K562 (cell line): ENCODE data around the gene CNIH3. TPM values are rescaled to one million over a fixed set of nuclear protein-coding genes. Genes with fewer than 3 reads are reported as not detected.

Experiments
- ATAC-seq: fragments of 200-7000 bp; cut with Tn5 transposase; 3 replicates; pipeline ENCODE4 v1.9.1; 2020; ENCODE audit warnings: moderate library complexity
- BruUV-seq: library from RNA; stranded (reverse); fragments of 400-500 nt; replicated peaks from 2 replicates; lab custom pipeline; 2021; lab: Mats Ljungman, UMichigan
- CTCF ChIA-PET: fragments of 300-600 bp; formaldehyde crosslinking; extraction: SDS; loops from one replicate; lab custom pipeline; 2021; ENCODE audit warnings: low intra/inter-chr PET ratio; lab: Yijun Ruan, JAX
- POLR2A ChIA-PET: fragments of 300-600, 350-650 bp; sonication (Branson Sonifier 250); formaldehyde crosslinking; extraction: SDS; loops from one replicate; lab custom pipeline; 2021; ENCODE audit warnings: antibody characterized with exemption, inconsistent platforms; lab: Yijun Ruan, JAX
- DNase-seq, 4 experiments: peaks; one replicate each; pipeline versions ENCODE4 v3.0.0 to v3.0.0-alpha.2; 2011 to 2018; ENCODE audit warnings: low spot score in 3 of 4, mixed read lengths in 3 of 4; ENCODE audit errors: extremely low read depth in 1 of 4
- FAIRE-seq: peaks from 2 replicates; lab custom pipeline; 2011; peaks lifted over from hg19 to GRCh38; lab: Jason Lieb, UNC
- H2AFZ ChIP-seq: 2 replicates; pipeline ENCODE4 v1.6.0; 2011; ENCODE audit warnings: low read depth, low read length, control low read depth, inconsistent platforms
- H3K27ac ChIP-seq: fragments of 200-600 bp; 3 replicates; pipeline ENCODE4 v1.8.0; 2011; ENCODE audit warnings: low read depth, mild to moderate bottlenecking, control low read depth, inconsistent platforms, low read length, moderate library complexity, mixed read lengths; ENCODE audit errors: extremely low read depth
- H3K27me3 ChIP-seq, 2 experiments: fragments of 300-600 bp in 1 of 2; 2 replicates in 1 of 2; 3 replicates in 1 of 2; pipeline versions ENCODE4 v1.6.0 to v1.8.0; 2011; ENCODE audit warnings: inconsistent platforms in 2 of 2, low read length in 2 of 2, mild to moderate bottlenecking in 1 of 2, mixed read lengths in 1 of 2, moderate library complexity in 1 of 2; ENCODE audit not compliant: control insufficient read depth in 2 of 2, insufficient read depth in 2 of 2
- H3K36me3 ChIP-seq: fragments of 300-600 bp; 3 replicates; pipeline ENCODE4 v1.8.0; 2011; ENCODE audit warnings: mild to moderate bottlenecking, low read length, inconsistent platforms; ENCODE audit not compliant: control insufficient read depth, insufficient read depth
- H3K4me1 ChIP-seq, 2 experiments: fragments of 200-600 bp in 1 of 2; replicated peaks in 1 of 2; 2 replicates in 1 of 2; 3 replicates in 1 of 2; pipeline versions ENCODE4 v1.5.1 to v1.8.0; 2011; ENCODE audit warnings: inconsistent platforms in 2 of 2, low read length in 2 of 2, mild to moderate bottlenecking in 1 of 2, mixed read lengths in 1 of 2, moderate library complexity in 1 of 2; ENCODE audit not compliant: control insufficient read depth in 2 of 2, insufficient read depth in 2 of 2
- H3K4me2 ChIP-seq: 2 replicates; pipeline ENCODE4 v1.6.1; 2011; ENCODE audit warnings: low read length, control low read depth, inconsistent platforms, mixed read lengths; ENCODE audit not compliant: insufficient read depth
- H3K4me3 ChIP-seq: fragments of 200-600 bp; sonication (generic), shearing (Covaris generic); 2 replicates; pipeline ENCODE4 v1.5.1; 2016; ENCODE audit warnings: control low read depth, inconsistent platforms
- H3K79me2 ChIP-seq: fragments of 200-600 bp; 3 replicates; pipeline ENCODE4 v1.8.0; 2011; ENCODE audit warnings: low read length, inconsistent platforms; ENCODE audit not compliant: control insufficient read depth, insufficient read depth
- H3K9ac ChIP-seq, 2 experiments: 2 replicates each; pipeline versions ENCODE4 v1.6.0 to v1.6.1; 2011; ENCODE audit warnings: low read depth in 2 of 2, low read length in 2 of 2, control low read depth in 1 of 2, inconsistent platforms in 1 of 2, mild to moderate bottlenecking in 1 of 2, mixed read lengths in 1 of 2; ENCODE audit not compliant: insufficient read depth in 1 of 2
- H3K9me1 ChIP-seq: one replicate; pipeline ENCODE4 v1.6.0; 2011; ENCODE audit warnings: inconsistent platforms, mild to moderate bottlenecking, low read length, moderate library complexity; ENCODE audit not compliant: control insufficient read depth, insufficient read depth
- H3K9me3 ChIP-seq: replicated peaks from 2 replicates; pipeline ENCODE4 v1.5.1; 2011; ENCODE audit warnings: low read depth, low read length, inconsistent platforms; ENCODE audit not compliant: control insufficient read depth, insufficient read depth
- H4K20me1 ChIP-seq: replicated peaks from 2 replicates; pipeline ENCODE4 v1.6.1; 2011; ENCODE audit warnings: low read length, inconsistent platforms, mixed read lengths; ENCODE audit not compliant: control insufficient read depth, insufficient read depth
- BRF1 ChIP-seq: IDR thresholded peaks from 3 replicates; pipeline ENCODE4 v1.6.1; 2011; ENCODE audit warnings: borderline replicate concordance, mild to moderate bottlenecking; ENCODE audit not compliant: insufficient read length; ENCODE audit errors: extremely low read depth
- CREBBP ChIP-seq: IDR thresholded peaks from one replicate; pipeline ENCODE4 v1.6.1; 2012; ENCODE audit warnings: low read depth, mild to moderate bottlenecking, control low read depth, inconsistent platforms, low read length
- FOSL1 ChIP-seq: fragments of 200-800 bp; sonication (Bioruptor generic); conservative IDR thresholded peaks from 2 replicates; pipeline ENCODE4 v1.6.1; 2016; ENCODE audit warnings: missing genetic modification characterization, missing compliant biosample characterization
- KAT2B ChIP-seq: IDR thresholded peaks from one replicate; pipeline ENCODE4 v1.6.1; 2012; ENCODE audit warnings: low read depth, mild to moderate bottlenecking, control low read depth, inconsistent platforms, low read length, moderate library complexity
- NFE2 ChIP-seq: IDR thresholded peaks from 2 replicates; pipeline ENCODE4 v1.6.1; 2014; ENCODE audit warnings: antibody characterized with exemption, low read depth
- NFIX ChIP-seq: fragments of 250-450 bp; sonication (Bioruptor Pico); IDR thresholded peaks from 2 replicates; pipeline ENCODE4 v1.4.0; 2020; ENCODE audit warnings: low read depth, mild to moderate bottlenecking, moderate library complexity
- NR2C2 ChIP-seq, 2 experiments: fragments of 200-800 bp in 1 of 2; sonication (Bioruptor generic) in 1 of 2; sonication (generic) in 1 of 2; formaldehyde crosslinking in 1 of 2; IDR thresholded peaks; 2 replicates each; pipeline versions ENCODE4 v1.6.1 to v1.8.0; 2016 to 2022; ENCODE audit warnings: mild to moderate bottlenecking in 1 of 2, missing compliant biosample characterization in 1 of 2, missing genetic modification characterization in 1 of 2, missing genetic modification reagents in 1 of 2
- RBM39 ChIP-seq: fragments of 200-400 bp; formaldehyde crosslinking; optimal IDR thresholded peaks from 2 replicates; pipeline ENCODE3; 2018; ENCODE audit warnings: low read depth, low read length
- ZKSCAN3 ChIP-seq: fragments of 250-450 bp; sonication (Bioruptor Pico); IDR thresholded peaks from 2 replicates; pipeline ENCODE4 v1.4.0; 2020
- ZNF217 ChIP-seq: sonication (generic); formaldehyde crosslinking; IDR thresholded peaks from 2 replicates; pipeline ENCODE4 v1.8.0; 2022; ENCODE audit warnings: mild to moderate bottlenecking, missing genetic modification reagents
- WGBS: fragments of 100-300 bp; shearing (Covaris generic); methylation state at CpG from one replicate; pipeline ENCODE4 v1.1.6; 2016; ENCODE audit warnings: low coverage, mixed read lengths; ENCODE audit not compliant: insufficient coverage; ENCODE audit errors: missing lambda C conversion rate; 5-methylcytosine and 5-hydroxymethylcytosine counted together
- in situ Hi-C: fragments of 300-500 bp; cut with MboI; formaldehyde crosslinking; loops from 4 replicates; pipeline ENCODE4 v1.15.0; 2018; ENCODE audit warnings: inconsistent platforms, mixed read lengths
- intact Hi-C: fragments of 100-400 bp; cut with micrococcal nuclease; formaldehyde crosslinking; loops from 2 replicates; pipeline ENCODE4 v1.14.2; 2022
- polyA plus RNA-seq, 8 experiments: library from polyadenylated mRNA; depleted of rRNA in 4 of 8; stranded (reverse) in 5 of 8; unstranded in 3 of 8; fragments of >200 nt; fragmentation: Nextera tagmentation in 2 of 8; fragmentation: Illumina TruSeq in 1 of 8; extraction: Ambion mirVana in 2 of 8; extraction: Trizol in 1 of 8; gene quantifications; 2 replicates each; pipeline versions ENCODE4 v1.2.1 to v1.2.3, GENCODE V29; 2011 to 2014; ENCODE audit warnings: inconsistent platforms in 1 of 8, missing spikeins in 1 of 8
- total RNA-seq, 7 experiments: library from RNA; depleted of rRNA in 6 of 7; stranded (reverse); fragments of >200 nt in 6 of 7; fragmentation: Illumina TruSeq in 2 of 7; extraction: Trizol in 2 of 7; gene quantifications; 2 replicates each; pipeline versions ENCODE4 v1.2.1 to v1.2.3, GENCODE V29; 2011 to 2021; ENCODE audit warnings: low replicate concordance in 1 of 7
- TF ChIP-seq, protein P1 (sequence below): IDR thresholded peaks from 2 replicates; pipeline ENCODE4 v1.6.1; 2011; ENCODE audit not compliant: insufficient read length; ENCODE audit errors: extremely low read depth
- TF ChIP-seq, protein P2 (sequence below): fragments of 250-450 bp; sonication (Bioruptor Pico); IDR thresholded peaks from 2 replicates; pipeline ENCODE4 v1.8.0; 2021; ENCODE audit warnings: borderline replicate concordance, mild to moderate bottlenecking, moderate library complexity; ENCODE audit not compliant: poor library complexity, severe bottlenecking

The CNIH3 gene
- total and polyA plus RNA-seq, 9 of the 15 experiments (the other 6 are each of a cell fraction or from before 2014, with no cell fraction given), result 0.14 to 1.8 (median 0.79) TPM

DNA sequence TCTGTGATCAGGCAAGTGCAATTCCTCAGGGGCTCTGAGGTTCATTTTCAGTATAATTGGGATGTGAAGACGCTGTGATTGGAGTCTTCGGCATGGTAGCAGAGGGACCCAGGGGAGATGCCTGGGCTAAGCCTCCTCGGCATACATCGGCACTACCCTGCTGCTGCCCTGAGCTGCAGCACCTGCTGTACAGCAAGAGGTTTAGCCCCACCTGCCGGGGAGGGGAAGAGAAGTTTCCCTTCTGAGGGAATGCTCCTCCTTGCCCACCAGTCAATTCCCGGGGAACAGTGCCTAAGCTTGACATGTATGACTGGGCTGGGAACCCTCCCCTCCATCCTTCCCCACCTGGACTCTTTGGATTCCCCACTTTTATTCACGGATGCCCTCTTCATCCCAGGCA lies 24.9 kb downstream of the CNIH3 start (continued):
- no peak for TF ChIP-seq BRF1
- TF ChIP-seq, all 486 proteins: peak for 6

DNA sequence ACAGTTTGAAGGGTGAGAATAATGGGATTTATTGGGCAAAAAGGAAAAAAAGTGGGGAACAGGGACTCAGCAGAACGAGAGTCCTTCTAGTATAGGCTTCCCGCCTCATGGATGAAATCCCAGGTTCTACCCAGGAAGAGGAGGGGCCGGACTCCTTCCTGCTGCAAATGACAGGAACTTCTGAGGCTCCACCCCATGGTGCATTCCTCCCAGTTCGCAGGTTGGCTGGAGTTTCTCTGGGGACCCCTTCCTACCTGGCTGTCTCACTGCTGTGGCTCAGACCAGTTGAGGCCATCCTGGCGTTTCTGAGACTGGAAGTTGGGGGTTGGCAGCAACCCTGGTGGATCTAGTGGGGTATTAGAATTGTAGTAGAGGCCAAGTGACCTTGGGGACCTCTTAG lies 27.5 kb downstream of the CNIH3 start:
- Histone ChIP-seq H3K9me1 (no peaks in the 10 kb centered on the region), H3K36me3 (no peaks in the 10 kb centered on the region), H3K4me1 (no peaks in the 10 kb centered on the region), H3K79me2 (no peaks in the 10 kb centered on the region), H3K4me3 (no peak overlapping the region), H4K20me1 (no peaks in the 10 kb centered on the region), H3K27me3 (peaks cover 38 to 72% of the 10 kb centered on the region in 2 experiments), H3K9ac (no peak overlapping the region), H3K27ac (no peak overlapping the region), H3K4me2 (no peak overlapping the region), H3K9me3 (no peaks in the 10 kb centered on the region), H2AFZ (no peak overlapping the region)
- no TSS peak for BruUV-seq
- TF ChIP-seq CREBBP (no peak), ZKSCAN3 (CRISPR knock-in tag) (no peak), NFIX (CRISPR knock-in tag) (no peak), FOSL1 (tag) (no peak), RBM39 (no peak), KAT2B (no peak), NFE2 (no peak), NR2C2 (CRISPR knock-in tag; IDR thresholded peaks at IDR 0.05) (no peak), NR2C2 (tag; IDR thresholded peaks at IDR 0.05) (no peak), ZNF217 (CRISPR knock-in tag) (no peak)
- TF ChIP-seq, protein P1, sequence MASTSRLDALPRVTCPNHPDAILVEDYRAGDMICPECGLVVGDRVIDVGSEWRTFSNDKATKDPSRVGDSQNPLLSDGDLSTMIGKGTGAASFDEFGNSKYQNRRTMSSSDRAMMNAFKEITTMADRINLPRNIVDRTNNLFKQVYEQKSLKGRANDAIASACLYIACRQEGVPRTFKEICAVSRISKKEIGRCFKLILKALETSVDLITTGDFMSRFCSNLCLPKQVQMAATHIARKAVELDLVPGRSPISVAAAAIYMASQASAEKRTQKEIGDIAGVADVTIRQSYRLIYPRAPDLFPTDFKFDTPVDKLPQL, result no peak
- TF ChIP-seq, protein P2, sequence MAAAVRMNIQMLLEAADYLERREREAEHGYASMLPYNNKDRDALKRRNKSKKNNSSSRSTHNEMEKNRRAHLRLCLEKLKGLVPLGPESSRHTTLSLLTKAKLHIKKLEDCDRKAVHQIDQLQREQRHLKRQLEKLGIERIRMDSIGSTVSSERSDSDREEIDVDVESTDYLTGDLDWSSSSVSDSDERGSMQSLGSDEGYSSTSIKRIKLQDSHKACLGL (CRISPR knock-in tag), result no peak
- intact Hi-C loops (loop anchor here (1.0 to 10.0 kb wide), 3 partner anchors 209 to 529 kb away; partner anchors contain the start of gene FBXO28), in situ Hi-C loops (loop anchor here (5.0 kb wide), 1 partner anchor 131 kb away; no protein-coding TSS in a partner anchor)
- ChIA-PET CTCF (interaction anchor here (0.6 kb wide), 1 partner anchor 137 kb away, joined by 3 read pairs; no protein-coding TSS in a partner anchor), POLR2A (no interaction called here)
- no peak for DNase-seq
- WGBS, result 3% methylated on average over 4 of the region's 5 CpGs
- no peak for FAIRE-seq
- no peak for ATAC-seq
